Body of pancreas (tissue), 4 donors: ENCODE data around the gene P3H2.

ENCODE experiments used
- CTCF ChIP-seq, 7 experiments: fragments of 450-650 bp in 4 of 7; fragments of 200-600 bp in 3 of 7; sonication (generic) in 3 of 7; IDR thresholded peaks; one replicate each; pipeline ENCODE4 v1.5.1; 2016 to 2019; ENCODE audit warnings: antibody characterized with exemption in 7 of 7
- POLR2A ChIP-seq, 3 donors: fragments of 450-650 bp; IDR thresholded peaks; one replicate each; pipeline ENCODE4 v1.6.1; 2016; ENCODE audit warnings: antibody characterized with exemption in 3 of 3, mild to moderate bottlenecking in 2 of 3

- no peak for TF ChIP-seq CTCF (IDR thresholded peaks at IDR 0.05)
- TF ChIP-seq POLR2A (IDR thresholded peaks at IDR 0.05): no peak
Measured at GRCh38 chr3:189948724-189949045, 172.0 kb downstream of the P3H2 start.
